Sciatic nerve (tissue), 2 donors: ENCODE data around the gene TMEM108. TPM values are rescaled to one million over a fixed set of nuclear protein-coding genes. Genes with fewer than 3 reads are reported as not detected.

ENCODE experiments used
- ATAC-seq: fragments of 200-7000 bp; cut with Tn5 transposase; one replicate; pipeline ENCODE4 v1.9.1; 2020; ENCODE audit warnings: mild to moderate bottlenecking, moderate library complexity
- DNase-seq: peaks from one replicate; pipeline ENCODE4 v3.0.0-alpha.2; 2020; ENCODE audit warnings: low spot score
- intact Hi-C: fragments of 100-400 bp; cut with DNase I; formaldehyde crosslinking; loops from one replicate; pipeline ENCODE4 v1.14.2; 2022
- total RNA-seq: library from RNA; stranded (reverse); fragmentation: NEBNext Ultra II Directional; extraction: Animal tissue kit (Norgen Biotek cat#: 25700); gene quantifications from one replicate; pipeline ENCODE4 v1.2.1, GENCODE V29; 2021
- donor health status: DM: no; HTN: no; CAD: no.
- donor health status: DM: no; HTN: no; CAD: no.

The TMEM108 gene
- total RNA-seq, 1 donor from 2014 or later: 0.67 TPM

DNA sequence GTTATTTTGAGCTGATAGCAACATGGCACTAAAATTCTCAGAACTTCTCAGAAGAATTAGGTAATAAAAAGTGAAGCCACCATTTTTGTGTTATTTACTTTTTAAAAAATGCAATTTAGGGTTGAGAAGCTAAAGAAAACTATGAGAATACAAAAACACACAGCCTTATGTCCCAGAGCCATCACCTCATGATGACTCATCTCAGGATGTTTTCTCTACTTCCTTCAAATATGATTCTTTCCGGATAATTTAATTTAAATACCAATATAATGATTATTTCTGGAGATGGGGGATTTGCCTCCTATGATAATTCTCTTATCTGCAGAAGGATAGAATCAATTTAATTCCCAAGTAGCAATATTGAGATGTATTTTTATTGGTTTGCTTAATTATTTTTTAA lies 256.1 kb downstream of the TMEM108 start:
- intact Hi-C loops: no loop called here
- DNase-seq: no peak
- no peak for ATAC-seq

DNA sequence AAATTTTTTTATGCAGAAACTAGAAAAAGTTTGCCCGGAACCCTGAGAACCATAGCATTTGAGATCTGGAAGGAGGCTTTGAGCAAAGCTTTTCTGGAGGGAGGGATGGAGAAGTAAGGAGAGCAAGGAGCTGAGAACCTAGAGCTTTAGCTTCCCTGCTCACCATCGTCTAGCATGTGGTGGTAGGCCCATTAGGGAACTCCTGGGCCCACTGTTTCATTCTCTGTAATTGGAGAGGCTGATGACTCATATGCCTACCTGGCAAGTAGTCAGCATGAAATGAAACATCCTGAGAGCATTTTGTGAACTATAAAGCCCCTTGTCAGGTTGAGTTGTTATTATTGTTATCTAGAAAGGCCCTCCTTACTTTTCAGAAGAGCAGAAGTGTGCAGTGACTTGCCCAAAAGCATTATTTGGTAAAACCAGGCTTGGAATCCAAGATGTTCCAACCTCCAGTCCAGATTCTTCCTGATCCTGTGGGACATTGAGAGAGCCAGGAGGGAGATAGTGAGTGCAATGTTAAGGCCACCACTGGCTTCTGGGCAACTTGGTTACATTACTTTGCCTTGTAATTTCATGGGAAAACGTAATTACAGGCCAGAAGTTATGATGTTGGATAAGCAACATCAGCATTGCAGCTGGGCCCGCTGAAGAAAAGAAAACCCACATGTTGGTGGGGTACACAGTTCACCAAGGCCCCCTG lies 257.2 kb downstream of the TMEM108 start:
- no peak for ATAC-seq
- DNase-seq: no peak
- intact Hi-C loops: no loop called here

GRCh38 chr3:133295944-133296917 lies 258.0 kb downstream of the TMEM108 start:
- intact Hi-C loops: no loop called here
- ATAC-seq (peak; percentile 46), DNase-seq (no peak)

DNA sequence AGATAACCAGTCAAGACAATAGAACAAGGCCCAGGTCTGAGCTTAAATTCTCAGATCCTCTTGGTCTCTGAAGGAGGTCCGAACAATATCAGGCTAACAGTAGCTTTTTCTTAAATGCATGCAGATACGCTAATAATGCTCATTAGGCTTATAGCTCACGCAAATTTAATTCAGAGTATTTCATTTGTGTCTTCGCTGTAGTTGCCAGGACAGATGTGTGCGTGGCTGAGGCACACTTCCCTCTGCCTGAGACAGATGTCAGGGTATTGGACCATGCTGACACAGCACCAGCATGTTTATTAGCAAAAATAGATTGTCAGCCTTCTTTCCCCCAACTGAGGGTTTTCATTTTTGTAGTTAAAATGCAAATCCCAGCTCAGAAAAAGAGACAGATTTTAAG lies 258.8 kb downstream of the TMEM108 start:
- intact Hi-C loops: no loop called here
- ATAC-seq (no peak), DNase-seq (no peak)

GRCh38 chr3:133300102-133300501 lies 261.9 kb downstream of the TMEM108 start:
- DNase-seq (no peak), ATAC-seq (no peak)
- intact Hi-C loops: no loop called here

GRCh38 chr3:133301194-133301593 lies 263.0 kb downstream of the TMEM108 start:
- intact Hi-C loops: no loop called here
- DNase-seq (no peak), ATAC-seq (no peak)

DNA sequence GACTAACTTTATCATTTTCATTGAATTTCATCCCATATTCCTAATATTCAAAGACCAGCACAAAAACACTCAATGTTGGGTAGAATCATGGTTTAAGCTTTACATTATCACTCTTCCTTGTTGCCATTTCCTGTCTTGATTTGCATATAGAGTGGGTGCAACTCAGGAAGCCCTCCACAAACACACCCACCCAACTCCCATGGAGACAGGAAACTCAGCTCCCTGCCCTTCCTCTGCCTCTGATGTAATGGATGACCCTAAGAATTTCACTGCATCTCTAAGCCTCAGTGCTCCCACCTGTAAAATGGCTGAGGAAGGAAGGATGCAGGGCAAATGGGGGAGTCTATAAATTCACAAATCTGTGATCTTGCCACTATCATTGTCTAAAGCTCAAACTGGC lies 263.5 kb downstream of the TMEM108 start:
- no peak for DNase-seq
- intact Hi-C loops: no loop called here
- ATAC-seq: no peak

DNA sequence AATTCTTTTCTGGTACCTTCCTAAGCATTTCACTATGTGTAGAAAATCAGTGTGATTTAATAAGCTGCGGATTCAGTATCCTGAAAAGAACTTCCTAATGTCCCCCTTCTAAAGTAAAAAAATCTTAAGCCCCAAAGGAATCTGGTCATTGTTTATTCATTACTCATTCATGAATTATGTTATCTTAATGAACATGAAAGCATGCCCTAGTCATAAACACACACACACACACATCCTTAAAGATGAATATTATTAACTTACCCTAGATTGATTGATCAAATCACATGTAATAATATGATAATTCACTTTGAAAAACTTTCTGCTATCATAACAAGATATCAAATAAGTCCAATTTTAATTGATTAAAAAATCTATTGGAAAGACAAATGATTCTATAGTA lies 265.2 kb downstream of the TMEM108 start:
- no peak for DNase-seq
- intact Hi-C loops: no loop called here

DNA sequence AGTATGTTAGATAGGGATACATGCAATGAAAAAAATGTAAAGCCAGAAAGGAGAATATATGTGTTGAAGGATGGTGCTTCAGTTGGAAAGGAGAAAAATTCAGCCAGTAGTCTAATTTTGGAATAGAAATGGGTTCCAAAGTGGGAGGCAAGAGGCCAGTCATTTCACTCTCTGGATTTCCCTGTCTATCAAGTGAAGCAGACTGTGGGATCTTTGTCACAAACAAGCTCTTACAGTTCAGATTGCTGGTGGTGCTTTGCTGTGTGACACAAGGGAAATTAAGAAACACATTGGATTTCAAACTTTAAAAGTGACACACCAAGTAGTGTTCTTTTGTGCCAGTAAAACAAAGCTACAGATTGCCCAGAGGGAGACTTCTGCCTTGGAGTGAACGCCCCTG lies 279.7 kb downstream of the TMEM108 start:
- DNase-seq (no peak), ATAC-seq (no peak)
- intact Hi-C loops: no loop called here

More for the DNA sequence above, 265.2 kb downstream of the TMEM108 start:
- ATAC-seq: no peak

DNA sequence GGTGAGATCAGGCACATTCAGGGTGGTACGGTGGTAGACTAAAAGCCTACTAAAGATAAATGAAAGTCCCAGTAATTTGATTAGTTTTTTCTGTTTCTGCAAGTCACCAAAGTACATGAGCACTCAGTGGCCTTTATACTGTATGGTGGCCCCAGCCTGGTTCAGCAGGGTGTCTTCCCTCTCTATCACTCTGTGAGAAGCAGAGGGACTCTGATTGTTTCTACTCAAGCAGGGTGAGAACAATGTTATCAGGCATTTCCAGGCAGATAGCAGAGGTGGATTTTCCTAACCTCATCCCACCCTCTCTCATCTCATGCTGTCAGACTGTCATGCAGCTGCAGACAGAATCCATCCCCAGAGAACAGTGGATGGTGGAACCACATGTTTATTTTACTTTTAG lies 290.2 kb downstream of the TMEM108 start:
- intact Hi-C loops: no loop called here
- ATAC-seq (no peak), DNase-seq (no peak)

- ATAC-seq: no peak
- DNase-seq: no peak
- intact Hi-C loops: no loop called here
Observed at GRCh38 chr3:133329626-133330025, 291.4 kb downstream of the TMEM108 start.

- intact Hi-C loops: no loop called here
- ATAC-seq (no peak), DNase-seq (no peak)
Observed at GRCh38 chr3:133330065-133330464, 291.9 kb downstream of the TMEM108 start.

DNA sequence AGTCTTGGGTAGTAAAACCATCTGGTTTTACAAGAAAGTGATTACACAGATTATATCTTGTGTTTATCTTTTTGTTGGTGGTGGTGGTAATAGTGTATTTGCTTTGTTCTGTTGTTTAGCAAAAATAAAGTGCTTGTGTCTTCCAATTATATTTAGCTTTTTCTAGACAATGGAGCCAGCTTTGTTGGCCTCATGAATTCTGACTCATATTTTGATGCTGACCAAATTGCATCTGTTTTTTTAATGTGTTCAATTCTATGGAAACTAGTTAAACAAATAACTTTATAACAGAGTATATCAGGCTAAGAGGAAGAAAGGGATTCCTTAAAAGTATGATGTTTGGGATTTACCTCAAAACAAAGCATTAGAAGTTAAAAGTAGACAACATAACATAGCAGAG lies 292.3 kb downstream of the TMEM108 start:
- intact Hi-C loops: no loop called here
- ATAC-seq: no peak

GRCh38 chr3:133354721-133355120 lies 316.5 kb downstream of the TMEM108 start:
- DNase-seq: no peak
- no peak for ATAC-seq
- intact Hi-C loops: no loop called here

More for the DNA sequence above, 292.3 kb downstream of the TMEM108 start:
- no peak for DNase-seq

- ATAC-seq (no peak), DNase-seq (no peak)
- intact Hi-C loops: no loop called here
Observed at GRCh38 chr3:133360476-133360875, 322.3 kb downstream of the TMEM108 start.

GRCh38 chr3:133361011-133361410 lies 322.8 kb downstream of the TMEM108 start:
- no peak for DNase-seq
- no peak for ATAC-seq
- intact Hi-C loops: no loop called here

DNA sequence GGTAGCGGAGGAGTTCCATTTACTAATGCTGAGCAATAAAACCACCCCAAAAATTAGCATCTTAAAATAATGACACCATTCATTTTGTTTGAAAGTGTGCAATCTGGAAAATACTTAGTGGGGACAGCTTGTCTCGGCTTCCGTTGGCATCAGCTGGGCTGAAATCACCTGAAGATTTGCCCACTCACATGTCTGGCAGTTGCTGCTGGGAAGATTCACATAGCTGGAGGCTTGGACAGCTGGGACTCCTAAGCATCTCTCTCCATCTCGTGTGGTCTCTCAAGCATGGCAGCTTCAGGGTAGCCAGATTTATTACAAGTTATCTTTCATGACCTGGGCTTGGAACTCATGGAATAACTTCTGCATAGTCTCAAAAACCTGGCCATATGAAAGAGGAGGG lies 323.2 kb downstream of the TMEM108 start:
- no peak for DNase-seq
- intact Hi-C loops: no loop called here
- ATAC-seq: no peak

DNA sequence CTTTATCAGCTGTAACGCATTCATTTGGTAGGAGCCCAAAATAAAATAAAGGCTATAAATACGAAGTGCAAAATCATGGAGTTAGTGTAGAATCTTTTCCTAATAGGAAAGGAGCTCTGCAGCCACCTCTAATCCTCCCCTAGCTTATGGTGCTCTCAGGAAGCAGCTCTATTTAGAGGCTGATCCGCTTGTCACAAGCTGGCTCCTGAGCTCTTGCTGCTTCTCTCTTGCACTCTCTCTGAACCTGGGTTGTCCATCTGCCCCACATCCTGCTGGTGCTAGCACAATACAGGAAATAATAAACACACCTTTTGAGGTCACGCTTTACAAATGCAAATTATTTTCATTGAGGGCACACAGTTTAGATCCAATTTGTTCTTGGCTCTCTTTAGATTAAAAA lies 324.3 kb downstream of the TMEM108 start:
- DNase-seq: no peak
- no peak for ATAC-seq
- intact Hi-C loops: no loop called here

DNA sequence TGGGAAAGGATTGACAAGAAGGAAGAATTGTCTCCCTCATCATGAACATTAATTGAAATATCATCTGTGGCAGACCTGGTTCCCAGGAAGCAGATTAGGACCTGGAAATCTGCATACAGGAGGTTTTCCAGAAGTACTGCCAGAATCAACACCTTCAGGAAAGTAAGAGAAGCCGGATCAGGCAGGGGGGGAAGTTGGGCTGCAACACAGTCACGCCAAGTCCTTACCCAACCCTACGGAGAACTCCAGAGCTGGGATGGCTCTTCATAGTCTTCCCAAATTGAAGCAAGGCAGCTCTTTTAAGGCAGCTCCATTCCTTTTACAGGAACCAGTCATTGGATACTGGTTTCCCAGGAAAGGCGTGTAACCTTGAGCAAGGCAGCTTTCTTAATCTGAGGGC lies 326.5 kb downstream of the TMEM108 start:
- DNase-seq (no peak), ATAC-seq (no peak)
- intact Hi-C loops: no loop called here

- ATAC-seq (no peak), DNase-seq (no peak)
Observed at GRCh38 chr3:133366921-133367320, 328.7 kb downstream of the TMEM108 start.

More at GRCh38 chr3:133366921-133367320, 328.7 kb downstream of the TMEM108 start:
- intact Hi-C loops: no loop called here
